Fibroblast of the aortic adventitia (primary cell): Measurements from ENCODE around the gene KRTAP2-3. TPM values are rescaled to one million over a fixed set of nuclear protein-coding genes. Genes with fewer than 3 reads are reported as not detected.

Source experiments
- DNase-seq: peaks from one replicate; pipeline ENCODE4 v3.0.0-alpha.2; 2010; ENCODE audit warnings: low read depth
- H3K4me3 ChIP-seq: 2 replicates; pipeline ENCODE4 v1.5.1; 2011; ENCODE audit warnings: low read depth, mild to moderate bottlenecking, control low read depth, low read length, moderate library complexity
- total RNA-seq: library from RNA; depleted of rRNA; stranded (reverse); fragments of >200 nt; gene quantifications from 2 replicates; pipeline ENCODE4 v1.2.3, GENCODE V29; 2012; ENCODE audit warnings: low replicate concordance
- TF ChIP-seq, protein P1 (sequence below): IDR thresholded peaks from 2 replicates; pipeline ENCODE4 v1.5.1; 2011; ENCODE audit warnings: mild to moderate bottlenecking, low read length, control low read depth, inconsistent platforms; ENCODE audit not compliant: insufficient read depth

The KRTAP2-3 gene
- total RNA-seq, 1 donor = not detected

GRCh38 chr17:41009936-41010335, 50.0 kb downstream of the KRTAP2-3 start:
- TF ChIP-seq, protein P1, sequence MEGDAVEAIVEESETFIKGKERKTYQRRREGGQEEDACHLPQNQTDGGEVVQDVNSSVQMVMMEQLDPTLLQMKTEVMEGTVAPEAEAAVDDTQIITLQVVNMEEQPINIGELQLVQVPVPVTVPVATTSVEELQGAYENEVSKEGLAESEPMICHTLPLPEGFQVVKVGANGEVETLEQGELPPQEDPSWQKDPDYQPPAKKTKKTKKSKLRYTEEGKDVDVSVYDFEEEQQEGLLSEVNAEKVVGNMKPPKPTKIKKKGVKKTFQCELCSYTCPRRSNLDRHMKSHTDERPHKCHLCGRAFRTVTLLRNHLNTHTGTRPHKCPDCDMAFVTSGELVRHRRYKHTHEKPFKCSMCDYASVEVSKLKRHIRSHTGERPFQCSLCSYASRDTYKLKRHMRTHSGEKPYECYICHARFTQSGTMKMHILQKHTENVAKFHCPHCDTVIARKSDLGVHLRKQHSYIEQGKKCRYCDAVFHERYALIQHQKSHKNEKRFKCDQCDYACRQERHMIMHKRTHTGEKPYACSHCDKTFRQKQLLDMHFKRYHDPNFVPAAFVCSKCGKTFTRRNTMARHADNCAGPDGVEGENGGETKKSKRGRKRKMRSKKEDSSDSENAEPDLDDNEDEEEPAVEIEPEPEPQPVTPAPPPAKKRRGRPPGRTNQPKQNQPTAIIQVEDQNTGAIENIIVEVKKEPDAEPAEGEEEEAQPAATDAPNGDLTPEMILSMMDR = no peak
- no peak for DNase-seq
- H3K4me3 ChIP-seq = no peak overlapping the region

DNA sequence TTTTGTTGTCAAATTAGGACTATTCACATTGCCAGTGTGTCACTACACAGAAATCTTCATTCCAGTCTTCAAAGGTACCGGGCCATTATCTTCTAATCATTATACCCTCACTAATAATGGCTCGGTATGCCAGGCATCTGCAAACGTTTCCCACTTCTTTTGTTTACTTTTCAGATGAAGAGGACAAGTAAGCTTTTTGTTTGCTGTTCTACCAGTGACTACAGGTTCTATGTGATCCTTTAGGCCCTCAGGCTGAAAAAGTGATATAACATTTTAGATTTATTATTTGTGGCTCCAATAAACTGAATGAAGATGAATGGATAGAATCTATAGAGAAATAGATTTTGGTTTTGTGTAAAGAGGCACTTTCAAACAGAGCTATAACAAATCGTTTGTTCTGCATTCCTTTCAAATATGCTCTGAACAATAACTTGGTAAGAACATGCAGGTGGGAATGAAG, 50.6 kb downstream of the KRTAP2-3 start:
- no peak for DNase-seq
- H3K4me3 ChIP-seq = no peak overlapping the region
- TF ChIP-seq, protein P1 = no peak

Other genes with a start within 250 kb of the KRTAP2-3 start
- gene KRT10, start 237.5 kb downstream of the KRTAP2-3 start, total RNA-seq = 12.2 TPM in 1 of 2 replicates, not detected in the other
- gene KRT12, start 192.9 kb downstream of the KRTAP2-3 start, total RNA-seq = not detected in 2 replicates
- gene KRT20, start 174.9 kb downstream of the KRTAP2-3 start, total RNA-seq = not detected in 2 replicates
- gene KRT23, start 122.5 kb downstream of the KRTAP2-3 start, total RNA-seq = not detected in 2 replicates
- gene KRT39, start 93.2 kb downstream of the KRTAP2-3 start, total RNA-seq = not detected in 2 replicates
- gene KRT40, start 75.8 kb downstream of the KRTAP2-3 start, total RNA-seq = not detected in 2 replicates
- not detected in 2 replicates for gene KRTAP3-3, start 66.0 kb downstream of the KRTAP2-3 start, total RNA-seq
- gene KRTAP3-2, start 60.2 kb downstream of the KRTAP2-3 start, total RNA-seq = not detected in 2 replicates
- gene KRTAP3-1, start 51.0 kb downstream of the KRTAP2-3 start, total RNA-seq = not detected in 2 replicates
- 1.4 TPM in 1 of 2 replicates, not detected in the other for gene KRTAP1-5, start 32.9 kb downstream of the KRTAP2-3 start, total RNA-seq
- gene KRTAP1-4, start 29.9 kb downstream of the KRTAP2-3 start, total RNA-seq = not detected in 2 replicates
- not detected in 2 replicates for gene KRTAP1-3, start 25.2 kb downstream of the KRTAP2-3 start, total RNA-seq
- not detected in 2 replicates for gene KRTAP1-1, start 18.7 kb downstream of the KRTAP2-3 start, total RNA-seq
- not detected in 2 replicates for gene KRTAP2-1, start 12.8 kb downstream of the KRTAP2-3 start, total RNA-seq
- not detected in 2 replicates for gene KRTAP2-2, start 4.9 kb downstream of the KRTAP2-3 start, total RNA-seq
- not detected in 2 replicates for gene KRTAP2-4, start 5.8 kb upstream of the KRTAP2-3 start, total RNA-seq
- not detected in 2 replicates for gene KRTAP4-7, start 24.0 kb upstream of the KRTAP2-3 start, total RNA-seq
- gene KRTAP4-8, start 38.0 kb upstream of the KRTAP2-3 start, total RNA-seq = not detected in 2 replicates
- not detected in 2 replicates for gene KRTAP4-16, start 42.1 kb upstream of the KRTAP2-3 start, total RNA-seq
- not detected in 2 replicates for gene KRTAP4-9, start 45.3 kb upstream of the KRTAP2-3 start, total RNA-seq
- not detected in 2 replicates for gene KRTAP4-11, start 58.3 kb upstream of the KRTAP2-3 start, total RNA-seq
- not detected in 2 replicates for gene KRTAP4-12, start 64.1 kb upstream of the KRTAP2-3 start, total RNA-seq
- gene KRTAP4-6, start 80.4 kb upstream of the KRTAP2-3 start, total RNA-seq = not detected in 2 replicates
- not detected in 2 replicates for gene KRTAP4-5, start 89.7 kb upstream of the KRTAP2-3 start, total RNA-seq
- gene KRTAP4-4, start 100.6 kb upstream of the KRTAP2-3 start, total RNA-seq = not detected in 2 replicates
- gene KRTAP4-3, start 108.1 kb upstream of the KRTAP2-3 start, total RNA-seq = not detected in 2 replicates
- not detected in 2 replicates for gene KRTAP4-2, start 118.1 kb upstream of the KRTAP2-3 start, total RNA-seq
- gene KRTAP4-1, start 124.8 kb upstream of the KRTAP2-3 start, total RNA-seq = not detected in 2 replicates
- gene KRTAP9-1, start 129.8 kb upstream of the KRTAP2-3 start, total RNA-seq = not detected in 2 replicates
- not detected in 2 replicates for gene KRTAP9-2, start 166.5 kb upstream of the KRTAP2-3 start, total RNA-seq
- not detected in 2 replicates for gene KRTAP9-3, start 172.3 kb upstream of the KRTAP2-3 start, total RNA-seq
- not detected in 2 replicates for gene KRTAP9-8, start 177.9 kb upstream of the KRTAP2-3 start, total RNA-seq
- gene KRTAP9-4, start 189.6 kb upstream of the KRTAP2-3 start, total RNA-seq = not detected in 2 replicates
- gene KRTAP9-9, start 195.3 kb upstream of the KRTAP2-3 start, total RNA-seq = not detected in 2 replicates
- gene KRTAP9-6, start 205.3 kb upstream of the KRTAP2-3 start, total RNA-seq = not detected in 2 replicates
- gene KRTAP9-7, start 215.6 kb upstream of the KRTAP2-3 start, total RNA-seq = not detected in 2 replicates
- gene KRTAP29-1, start 242.7 kb upstream of the KRTAP2-3 start, total RNA-seq = not detected in 2 replicates
- gene KRTAP16-1, start 249.2 kb upstream of the KRTAP2-3 start, total RNA-seq = not detected in 2 replicates